ES-I3 (cell line): Measurements from ENCODE around the gene INPP5A.
"Not testable (repeated sequence)": the region's sequence is repeated elsewhere in the genome, so short reads cannot be mapped to it uniquely, and the experiment has no call there.

Experiments
- H3K36me3 ChIP-seq: 2 replicates; pipeline ENCODE4 v1.6.1; 2013; ENCODE audit warnings: mild to moderate bottlenecking, low read length, control low read depth, moderate library complexity; ENCODE audit not compliant: insufficient read depth
- H3K4me1 ChIP-seq: 2 replicates; pipeline ENCODE4 v1.6.1; 2013; ENCODE audit warnings: mild to moderate bottlenecking, control low read depth, low read length; ENCODE audit not compliant: insufficient read depth
- H3K9ac ChIP-seq: 2 replicates; pipeline ENCODE4 v1.6.1; 2013; ENCODE audit warnings: low read depth, mild to moderate bottlenecking, low read length, moderate library complexity
- H3K9me3 ChIP-seq: 2 replicates; pipeline ENCODE4 v1.6.1; 2013; ENCODE audit warnings: mild to moderate bottlenecking, low read length, moderate library complexity; ENCODE audit not compliant: control insufficient read depth, insufficient read depth

The INPP5A gene

DNA sequence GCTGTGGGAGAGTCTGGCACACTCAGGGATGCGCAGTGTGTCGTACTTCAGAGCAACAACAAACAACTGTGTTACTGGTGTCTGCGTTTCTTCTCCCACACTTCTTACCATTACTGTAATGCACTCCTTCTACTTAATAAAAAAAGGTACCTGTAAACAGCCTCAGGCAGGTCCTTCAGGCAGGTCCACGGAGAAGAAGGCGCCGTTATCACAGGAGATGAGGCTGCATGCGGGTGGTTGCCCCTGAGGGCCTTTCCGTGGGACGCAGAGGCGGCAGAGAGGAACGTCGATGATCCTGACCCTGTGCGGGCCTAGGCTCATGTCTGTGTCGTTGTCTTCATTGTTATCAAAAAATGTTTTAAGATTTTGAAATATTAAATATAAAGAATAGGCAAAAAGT is 219.0 kb downstream of the INPP5A start:
- no peak overlapping the region for H3K9ac ChIP-seq
- no peaks in the 10 kb centered on the region; the same call in 1 of the 2 replicates for H3K36me3 ChIP-seq
- H3K9me3 ChIP-seq, result peaks cover 3% of the 10 kb centered on the region
- no peaks in the 10 kb centered on the region for H3K4me1 ChIP-seq

DNA sequence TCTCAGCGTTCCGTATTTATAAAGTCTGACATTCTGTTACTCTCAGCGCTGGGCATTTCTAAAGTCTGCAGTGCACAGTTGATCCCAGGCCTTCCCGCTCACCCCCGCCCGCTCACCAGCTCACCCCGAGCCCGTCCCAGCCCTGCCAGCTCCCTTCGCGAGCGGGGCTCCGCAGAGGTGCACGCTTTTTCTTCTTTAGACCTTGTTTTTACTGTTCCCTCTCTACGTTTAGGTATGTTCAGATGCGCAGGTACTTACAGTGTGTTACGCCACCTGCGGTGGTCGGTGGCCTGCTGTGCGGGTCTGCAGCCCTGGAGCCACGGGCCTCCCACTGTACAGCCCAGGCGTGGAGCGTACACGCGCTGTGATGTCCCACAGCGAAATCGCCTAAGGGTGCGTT is 219.6 kb downstream of the INPP5A start:
- Histone ChIP-seq H3K9ac (no peak overlapping the region), H3K36me3 (no peaks in the 10 kb centered on the region; the same call in 1 of the 2 replicates), H3K9me3 (peaks cover 3% of the 10 kb centered on the region), H3K4me1 (no peaks in the 10 kb centered on the region)

DNA sequence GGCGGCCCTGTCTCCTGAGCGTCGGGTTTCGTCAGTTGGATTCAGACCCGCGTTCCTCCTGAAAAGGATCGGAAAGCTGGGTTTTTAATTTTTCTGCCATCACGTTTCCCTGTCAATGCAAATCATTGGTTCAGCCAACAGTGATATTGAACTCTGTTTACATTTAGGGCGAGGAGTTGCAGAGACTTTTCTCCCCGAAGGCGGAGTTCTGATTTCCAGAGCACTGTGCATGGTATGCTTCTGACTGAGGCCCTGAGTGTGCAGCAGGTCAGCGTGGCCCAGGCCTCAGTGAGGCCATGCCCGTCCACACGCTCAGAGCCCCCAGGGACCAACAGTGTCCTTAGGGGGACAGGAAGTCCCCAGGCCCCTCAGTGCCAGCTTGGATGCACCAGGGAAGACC is 221.3 kb downstream of the INPP5A start:
- Histone ChIP-seq H3K36me3 (no peaks in the 10 kb centered on the region; the same call in 1 of the 2 replicates), H3K4me1 (no peaks in the 10 kb centered on the region), H3K9me3 (peaks cover 3% of the 10 kb centered on the region), H3K9ac (no peak overlapping the region)

DNA sequence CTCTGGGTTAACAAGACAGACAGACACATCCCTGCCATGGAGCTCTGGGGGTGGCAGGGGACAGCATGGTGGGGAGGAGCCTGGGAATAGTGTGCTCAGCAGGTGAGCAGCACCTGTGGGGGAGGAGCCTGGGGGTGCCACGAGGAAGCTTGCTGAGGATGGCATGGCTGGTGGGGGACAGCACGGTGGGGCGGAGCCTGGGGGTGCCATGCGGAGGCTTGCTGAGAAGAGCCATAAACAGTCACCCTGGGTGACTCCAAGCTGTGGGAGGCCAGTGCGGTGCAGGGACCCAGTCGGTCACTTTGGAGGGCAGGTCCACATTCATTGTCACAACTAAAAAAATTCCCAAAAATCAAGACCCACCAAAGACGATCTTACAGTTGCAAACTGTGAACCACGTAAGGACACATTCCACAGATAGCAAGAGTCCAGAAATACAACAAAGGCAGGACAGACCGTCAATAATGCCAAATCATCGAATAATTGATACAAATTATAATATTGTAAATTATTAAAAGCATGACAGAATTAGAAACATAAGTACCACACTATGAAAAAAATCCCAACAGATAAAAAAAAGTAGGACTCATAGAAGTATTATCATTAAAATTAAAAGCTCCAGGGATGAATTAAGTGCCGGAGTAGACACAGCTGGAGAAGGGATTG is 223.9 kb downstream of the INPP5A start:
- Histone ChIP-seq H3K9ac (no peak overlapping the region), H3K36me3 (no peaks in the 10 kb centered on the region), H3K9me3 (no peaks in the 10 kb centered on the region; the same call in 1 of the 2 replicates), H3K4me1 (no peaks in the 10 kb centered on the region)

DNA sequence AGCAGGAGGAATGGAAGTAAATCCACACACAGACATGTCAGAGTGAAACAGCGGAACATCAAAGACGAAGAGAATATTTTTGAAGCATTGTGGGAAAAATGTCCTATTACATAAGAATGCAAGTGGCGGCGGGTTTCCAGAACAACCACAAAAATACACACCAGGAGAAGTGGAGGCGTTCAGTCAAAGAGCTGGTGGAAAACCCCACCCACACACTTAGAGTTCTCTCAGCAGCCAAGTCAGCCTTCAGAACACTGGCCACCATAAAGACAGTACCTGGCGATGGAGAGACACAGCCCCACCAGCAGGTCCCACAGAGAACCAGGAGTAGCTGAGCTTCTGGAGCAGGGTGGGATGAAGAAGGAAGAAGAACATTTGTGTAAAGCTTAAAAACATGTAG is 224.7 kb downstream of the INPP5A start:
- Histone ChIP-seq H3K4me1 (no peaks in the 10 kb centered on the region), H3K36me3 (no peaks in the 10 kb centered on the region), H3K9ac (no peak overlapping the region), H3K9me3 (no peaks in the 10 kb centered on the region)

DNA sequence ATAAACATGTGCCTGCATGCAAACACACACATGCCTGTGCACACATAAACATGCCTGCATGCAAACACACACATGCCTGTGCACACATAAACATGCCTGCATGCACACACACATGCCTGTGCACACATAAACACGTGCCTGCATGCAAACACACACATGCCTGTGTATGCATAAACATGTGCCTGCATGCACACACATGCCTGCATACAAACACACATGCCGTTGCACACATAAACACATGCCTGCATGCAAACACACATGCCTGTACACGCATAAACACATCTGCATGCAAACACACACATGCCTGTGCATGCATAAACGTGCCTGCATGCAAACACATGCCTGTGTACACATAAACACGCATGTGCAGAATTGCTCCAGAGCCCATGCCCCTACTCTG is 226.0 kb downstream of the INPP5A start:
- Histone ChIP-seq H3K9ac (no peak overlapping the region), H3K9me3 (no peaks in the 10 kb centered on the region), H3K36me3 (no peaks in the 10 kb centered on the region)

DNA sequence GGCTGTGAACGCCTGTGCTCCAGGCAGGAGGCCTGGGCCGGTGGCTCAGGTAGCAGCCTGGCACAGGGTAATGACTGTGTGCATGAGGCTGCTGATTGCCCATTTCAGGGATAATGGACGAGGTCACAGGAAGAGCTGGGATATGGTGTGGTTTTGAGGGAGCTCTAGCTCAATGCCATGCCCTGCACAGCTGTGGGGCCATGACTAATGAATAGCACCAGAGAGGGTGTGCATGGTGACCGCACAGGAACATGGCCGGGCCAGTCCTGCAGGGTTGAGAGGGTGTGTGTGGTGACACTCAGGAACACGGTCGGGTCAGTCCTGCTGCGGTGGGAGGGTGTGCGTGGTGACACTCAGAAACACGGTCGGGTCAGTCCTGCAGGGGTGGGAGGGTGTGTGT is 226.5 kb downstream of the INPP5A start:
- Histone ChIP-seq H3K9me3 (no peaks in the 10 kb centered on the region), H3K36me3 (no peaks in the 10 kb centered on the region), H3K9ac (no peak overlapping the region), H3K4me1 (no peaks in the 10 kb centered on the region)

More for the DNA sequence above, 226.0 kb downstream of the INPP5A start:
- H3K4me1 ChIP-seq, result no peaks in the 10 kb centered on the region

DNA sequence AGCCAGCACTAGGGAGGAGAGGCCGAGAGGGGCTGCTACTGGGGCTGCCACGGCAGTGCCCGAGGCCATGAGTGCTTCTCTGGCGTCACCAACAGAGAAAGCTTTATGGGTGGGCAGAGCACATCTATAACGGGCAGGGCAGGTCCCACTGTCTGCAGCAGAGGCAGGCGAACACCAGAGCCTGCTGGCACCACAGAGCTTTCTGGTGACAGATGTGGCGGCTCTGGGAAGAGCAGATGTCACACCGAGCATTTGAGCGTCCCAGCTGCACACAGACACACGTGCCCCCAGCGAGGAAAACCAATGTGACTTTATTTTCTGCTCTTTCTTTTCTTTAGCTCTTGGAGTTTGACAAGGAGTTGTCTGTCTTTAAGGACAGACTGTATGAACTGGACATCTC is 227.8 kb downstream of the INPP5A start:
- Histone ChIP-seq H3K9ac (no peak overlapping the region), H3K4me1 (no peaks in the 10 kb centered on the region), H3K36me3 (no peaks in the 10 kb centered on the region), H3K9me3 (no peaks in the 10 kb centered on the region)

DNA sequence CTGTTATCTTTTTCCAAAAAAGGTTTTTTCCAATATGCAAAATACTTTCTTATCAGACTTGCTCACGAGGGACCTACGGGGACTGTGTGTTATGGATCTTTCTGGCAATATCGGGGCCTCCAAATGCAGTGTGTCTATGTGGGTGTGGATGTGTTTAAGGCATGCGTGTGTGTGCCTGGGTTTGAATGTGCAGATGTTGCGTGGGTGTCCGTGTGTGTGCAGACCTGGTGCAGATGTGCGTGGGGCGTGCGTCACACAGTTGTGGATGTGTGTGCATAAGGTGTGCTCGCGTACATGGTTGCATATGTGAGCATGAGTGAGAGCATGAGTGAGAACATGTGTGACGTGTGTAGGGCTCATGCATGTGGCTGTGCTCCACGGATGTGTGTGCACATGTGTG is 228.7 kb downstream of the INPP5A start:
- Histone ChIP-seq H3K9ac (no peak overlapping the region), H3K4me1 (no peaks in the 10 kb centered on the region), H3K9me3 (no peaks in the 10 kb centered on the region), H3K36me3 (no peaks in the 10 kb centered on the region)

DNA sequence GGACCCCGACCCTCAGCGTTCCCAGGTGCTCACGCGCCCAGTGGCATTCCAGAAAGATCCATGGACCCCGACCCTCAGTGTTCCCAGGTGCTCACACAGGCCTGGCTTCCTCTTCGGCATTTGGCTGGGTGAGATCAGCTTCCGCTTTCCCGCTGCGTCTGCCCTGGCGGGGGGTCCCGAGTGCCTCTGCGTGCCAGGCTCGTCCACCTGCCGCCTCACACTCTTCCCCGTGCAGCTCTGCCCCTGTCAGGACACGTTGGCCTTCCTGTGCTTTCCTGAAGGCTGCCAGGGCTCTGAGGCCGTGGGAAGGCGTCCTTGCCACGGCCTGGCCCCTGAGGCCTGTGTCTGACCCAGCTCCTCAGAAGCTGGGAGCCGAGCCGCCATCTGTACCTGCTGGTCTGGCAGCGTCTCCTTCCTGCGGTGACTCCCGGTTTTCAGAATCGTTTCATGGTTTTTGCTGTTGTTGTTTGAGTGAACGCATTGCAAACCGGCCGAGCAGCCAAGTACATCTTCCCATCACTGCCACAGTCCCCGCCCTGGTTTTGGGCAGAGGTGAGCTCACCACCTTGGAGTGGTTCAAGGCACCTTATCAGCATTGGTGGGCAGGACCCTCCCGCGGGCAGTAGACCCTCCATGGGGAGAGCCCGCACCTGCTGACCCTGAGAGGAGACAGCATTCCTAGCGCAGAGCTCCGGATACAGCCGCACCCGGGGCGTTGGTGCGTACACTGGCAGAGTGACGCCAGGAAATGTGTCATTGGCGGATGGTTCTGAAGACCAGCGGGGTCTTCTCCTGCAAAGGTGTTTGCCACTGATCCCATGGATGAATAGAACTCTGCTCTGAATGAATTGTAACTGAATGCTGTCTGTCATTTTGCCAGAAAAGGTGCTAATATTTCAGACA is 231.0 kb downstream of the INPP5A start:
- H3K4me1 ChIP-seq, result no peaks in the 10 kb centered on the region
- no peaks in the 10 kb centered on the region for H3K9me3 ChIP-seq
- no peaks in the 10 kb centered on the region for H3K36me3 ChIP-seq
- H3K9ac ChIP-seq, result no peak overlapping the region

DNA sequence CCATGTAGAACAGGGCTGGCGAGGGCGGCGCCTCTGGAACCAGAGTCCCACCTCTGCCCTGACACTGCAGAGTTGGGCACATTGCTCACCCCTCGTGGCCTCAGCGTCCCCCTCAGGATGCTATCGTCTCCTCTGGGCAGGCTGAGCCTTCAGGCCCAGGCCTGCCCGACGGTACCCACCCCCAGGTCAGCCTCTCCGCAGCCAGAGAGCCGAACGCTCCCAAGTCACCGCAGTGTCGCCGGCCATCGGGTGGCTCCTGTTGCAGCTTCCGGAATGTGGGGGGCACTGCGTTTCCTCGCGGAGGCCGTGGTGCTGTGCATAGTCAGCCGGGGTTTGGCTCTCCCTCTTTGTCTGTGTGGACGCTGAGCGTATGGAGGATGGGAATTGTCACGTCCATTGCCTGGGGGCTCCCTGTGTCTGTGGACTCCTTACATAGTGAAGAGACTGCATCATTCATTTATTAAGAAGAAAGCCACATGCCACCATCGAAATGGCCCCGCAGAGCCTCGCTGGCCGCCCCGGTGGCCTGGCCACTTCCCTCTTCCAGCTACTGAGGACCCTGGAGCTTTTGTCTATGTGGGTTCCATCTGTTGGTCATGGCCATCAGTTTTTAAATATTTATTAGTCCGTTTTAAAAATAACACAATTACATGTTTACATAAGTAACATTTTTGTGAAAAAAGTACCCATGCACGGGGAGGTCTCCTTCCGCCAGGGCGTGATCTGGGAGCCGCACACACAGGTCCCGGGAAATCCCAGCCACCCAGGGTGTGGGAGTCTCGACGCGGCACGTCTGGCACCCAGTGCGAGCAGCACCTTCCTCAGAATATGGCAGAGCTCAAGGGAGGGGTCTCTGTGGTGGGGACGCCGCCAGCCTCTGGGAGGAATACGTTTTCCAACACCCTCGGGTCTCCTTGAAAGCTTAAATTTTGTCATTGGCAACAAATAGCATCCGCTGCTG is 232.8 kb downstream of the INPP5A start:
- no peaks in the 10 kb centered on the region for H3K9me3 ChIP-seq
- no peaks in the 10 kb centered on the region for H3K4me1 ChIP-seq
- no peaks in the 10 kb centered on the region for H3K36me3 ChIP-seq
- no peak overlapping the region for H3K9ac ChIP-seq

DNA sequence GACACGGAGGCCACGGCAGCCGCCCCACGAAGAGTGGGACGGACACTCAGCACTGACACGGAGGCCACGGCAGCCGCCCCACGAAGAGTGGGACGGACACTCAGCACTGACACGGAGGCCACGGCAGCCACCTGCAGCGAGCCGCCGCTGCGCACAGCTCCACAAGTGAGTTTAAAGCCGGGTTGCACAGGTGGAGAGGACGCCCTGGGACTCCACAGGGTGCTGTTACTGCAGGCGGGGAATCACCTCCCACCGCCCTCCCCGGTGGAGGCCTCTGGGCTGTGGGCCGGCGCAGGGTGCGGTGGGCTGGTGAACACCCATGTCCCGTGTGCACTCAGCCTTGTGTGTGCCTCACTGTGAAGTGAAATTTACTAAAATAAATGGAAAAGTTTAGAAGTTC is 235.2 kb downstream of the INPP5A start:
- not testable (repeated sequence) for H3K36me3 ChIP-seq, H3K4me1 ChIP-seq, H3K9ac ChIP-seq, H3K9me3 ChIP-seq

DNA sequence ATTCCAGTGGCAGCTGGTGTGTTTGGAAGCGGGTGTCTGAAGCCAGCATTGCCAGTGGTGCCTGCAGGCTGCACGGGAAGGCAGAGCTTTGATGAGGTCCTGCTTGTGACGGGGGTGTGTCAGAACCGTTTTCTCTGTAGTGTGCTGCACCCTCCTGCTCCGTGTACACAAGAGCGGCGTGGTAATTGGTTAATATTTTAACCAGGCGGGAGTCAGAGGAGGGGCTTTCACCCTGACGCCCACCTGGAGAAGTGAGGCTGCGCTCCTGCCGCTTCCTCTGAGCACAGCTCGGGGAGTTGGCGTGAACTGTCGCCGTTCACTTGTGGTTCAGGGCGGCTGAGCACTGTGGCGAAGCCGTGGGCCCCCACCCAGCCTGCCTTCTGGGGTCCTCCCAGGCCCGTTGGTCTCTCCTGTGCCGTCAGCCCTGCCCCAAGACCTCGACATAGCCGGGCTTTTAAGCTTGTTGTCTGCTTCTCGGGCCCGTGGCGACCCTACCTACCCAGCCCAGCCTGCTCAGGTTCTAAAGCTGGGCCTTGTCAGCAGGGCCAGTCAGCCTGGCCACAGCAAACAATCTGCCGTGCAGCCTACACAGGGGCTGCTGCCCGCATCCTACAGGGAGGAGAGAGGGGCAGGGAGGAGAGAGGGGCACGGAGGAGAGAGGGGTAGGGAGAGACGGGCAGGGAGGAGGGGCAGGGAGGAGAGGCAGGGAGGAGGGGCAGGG is 236.8 kb downstream of the INPP5A start:
- Histone ChIP-seq H3K36me3 (no peaks in the 10 kb centered on the region), H3K4me1 (no peaks in the 10 kb centered on the region), H3K9me3 (no peaks in the 10 kb centered on the region), H3K9ac (no peak overlapping the region)
